Left hindlimb (tissue), 1 donor: Measurements from ENCODE around the gene CAVIN4.

ENCODE experiments used
- DNase-seq: peaks from one replicate; pipeline ENCODE4 v3.0.0-alpha.2; 2018

CAVIN4 gene, protein sequence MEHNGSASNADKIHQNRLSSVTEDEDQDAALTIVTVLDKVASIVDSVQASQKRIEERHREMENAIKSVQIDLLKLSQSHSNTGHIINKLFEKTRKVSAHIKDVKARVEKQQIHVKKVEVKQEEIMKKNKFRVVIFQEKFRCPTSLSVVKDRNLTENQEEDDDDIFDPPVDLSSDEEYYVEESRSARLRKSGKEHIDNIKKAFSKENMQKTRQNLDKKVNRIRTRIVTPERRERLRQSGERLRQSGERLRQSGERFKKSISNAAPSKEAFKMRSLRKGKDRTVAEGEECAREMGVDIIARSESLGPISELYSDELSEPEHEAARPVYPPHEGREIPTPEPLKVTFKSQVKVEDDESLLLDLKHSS

DNA sequence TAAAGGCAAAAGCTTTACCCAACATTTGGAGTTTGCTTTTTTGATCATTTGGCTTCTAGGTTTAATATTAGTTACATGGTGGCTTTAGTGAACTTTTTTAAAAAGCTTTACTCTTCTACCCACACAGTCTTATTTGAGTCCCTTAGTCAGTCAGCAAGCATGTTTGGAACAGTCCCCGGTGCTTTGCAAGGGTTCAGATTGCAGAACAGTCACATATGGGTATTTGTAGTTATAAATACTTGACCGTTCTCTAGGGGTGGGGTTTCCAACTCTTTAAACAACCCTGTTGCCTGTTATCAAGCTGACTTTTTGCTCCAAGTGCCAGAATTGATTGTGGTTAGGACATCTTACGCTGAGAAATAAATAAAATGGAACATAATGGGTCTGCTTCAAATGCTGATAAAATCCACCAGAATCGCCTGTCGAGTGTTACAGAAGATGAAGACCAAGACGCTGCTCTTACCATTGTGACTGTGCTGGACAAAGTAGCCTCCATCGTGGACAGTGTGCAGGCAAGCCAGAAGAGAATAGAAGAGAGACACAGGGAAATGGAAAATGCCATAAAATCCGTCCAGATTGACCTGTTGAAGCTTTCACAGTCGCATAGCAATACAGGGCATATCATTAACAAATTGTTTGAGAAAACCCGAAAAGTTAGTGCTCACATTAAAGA is at the start of gene CAVIN4:
Gene CAVIN4, plus strand, starts transcription at position 304 of the 673 bp plus-strand sequence. Its CDS starts 65 bp downstream, at position 369.
- no peak for DNase-seq

DNA sequence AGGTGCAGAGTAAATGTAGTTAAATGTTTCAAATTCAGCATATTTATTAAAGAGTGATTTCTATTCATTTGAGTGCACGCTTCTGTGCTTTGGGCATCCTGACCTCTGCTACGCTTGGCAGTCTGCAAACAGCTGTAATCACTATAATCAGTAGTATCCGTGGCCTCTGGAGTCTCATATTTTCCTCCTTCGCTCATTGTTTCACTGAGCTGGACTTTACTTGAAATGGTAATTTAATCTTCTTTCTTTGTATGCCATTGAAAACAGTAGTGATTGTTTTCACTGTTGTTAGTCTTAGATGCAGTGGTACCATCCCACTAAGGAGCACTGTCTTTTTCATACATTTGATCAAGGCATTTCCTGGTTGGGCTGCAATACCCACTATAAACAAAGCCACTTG is 43.5 kb upstream of the CAVIN4 start:
- no peak for DNase-seq

DNA sequence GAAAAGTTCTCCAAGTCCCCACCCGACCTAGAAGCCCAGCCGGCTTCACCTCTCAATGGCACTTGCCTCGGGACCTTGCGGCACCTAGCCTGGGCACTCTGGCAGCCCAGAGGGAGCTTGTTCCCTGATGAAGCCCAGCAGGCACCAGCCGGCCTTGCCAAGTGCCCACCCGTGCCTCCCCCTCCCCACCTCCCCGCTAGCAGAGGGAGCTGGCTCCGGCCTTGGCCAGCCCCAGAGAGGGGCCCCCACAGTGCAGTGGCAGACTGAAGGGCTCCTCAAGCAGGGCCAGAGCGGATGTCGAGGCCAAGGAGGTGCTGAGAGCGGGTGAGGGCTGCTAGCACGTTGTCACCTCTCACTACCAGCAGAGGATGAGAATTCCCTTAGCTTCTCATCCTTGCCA is 37.6 kb upstream of the CAVIN4 start:
- no peak for DNase-seq

DNA sequence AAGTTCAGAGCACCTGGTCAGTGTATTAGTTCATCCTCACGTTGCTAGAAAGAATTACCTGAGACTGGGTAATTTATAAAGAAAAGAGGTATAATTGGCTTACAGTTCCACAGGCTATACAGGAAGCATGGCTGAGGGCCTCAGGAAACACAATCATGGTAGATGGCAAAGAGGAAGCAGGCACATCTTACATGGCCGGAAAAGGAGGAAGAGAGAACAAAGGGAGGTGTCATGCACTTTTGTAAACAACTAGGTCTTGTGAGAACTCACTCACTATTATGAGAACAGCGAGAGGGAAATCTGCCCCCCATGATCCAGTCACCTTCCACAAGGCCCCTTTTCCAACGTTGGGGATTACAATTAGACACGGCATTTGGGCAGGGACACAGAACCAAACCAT is 28.8 kb upstream of the CAVIN4 start:
- DNase-seq: no peak

DNA sequence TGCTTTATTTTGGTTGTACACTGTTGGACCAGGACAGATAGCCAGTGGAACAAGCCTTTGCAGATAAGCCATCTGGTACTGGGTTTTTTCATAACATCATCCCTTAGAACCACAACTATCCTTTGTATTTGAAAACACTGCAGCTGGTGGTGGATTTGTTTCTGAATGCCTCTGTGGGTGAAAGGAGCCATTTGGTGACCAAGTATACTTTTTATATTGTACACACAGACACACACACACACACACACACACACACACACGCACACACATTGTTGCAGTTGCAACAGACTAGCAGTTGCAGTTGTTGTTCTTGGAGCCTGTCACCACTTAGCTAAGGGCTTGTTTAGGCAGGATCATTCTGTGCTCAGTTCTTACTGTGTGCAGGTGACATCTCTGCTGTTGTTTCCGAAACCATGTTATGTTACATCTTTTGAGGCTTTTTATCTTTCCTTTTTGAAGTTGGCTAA is 22.9 kb upstream of the CAVIN4 start:
- DNase-seq: no peak

DNA sequence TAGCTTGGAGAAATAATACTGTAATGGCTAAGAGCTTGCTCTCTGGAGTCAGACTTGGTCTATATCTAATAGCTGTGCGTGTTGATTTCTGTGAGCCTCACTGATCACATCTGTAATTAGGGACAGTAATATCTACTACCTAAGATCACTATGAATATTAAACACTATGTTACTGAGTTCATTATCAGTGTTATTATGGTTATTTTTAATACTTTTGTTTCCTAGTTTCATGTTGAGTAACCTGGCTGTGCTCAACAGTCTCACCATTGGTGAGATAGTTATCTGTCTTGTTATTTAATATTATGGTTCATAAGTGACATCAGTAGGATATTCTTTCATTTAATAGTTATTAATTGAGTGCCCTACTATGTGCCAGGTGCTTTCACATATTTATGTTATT is 22.4 kb upstream of the CAVIN4 start:
- DNase-seq: no peak

GRCh38 chr9:100557053-100557452 is 20.8 kb upstream of the CAVIN4 start:
- no peak for DNase-seq

DNA sequence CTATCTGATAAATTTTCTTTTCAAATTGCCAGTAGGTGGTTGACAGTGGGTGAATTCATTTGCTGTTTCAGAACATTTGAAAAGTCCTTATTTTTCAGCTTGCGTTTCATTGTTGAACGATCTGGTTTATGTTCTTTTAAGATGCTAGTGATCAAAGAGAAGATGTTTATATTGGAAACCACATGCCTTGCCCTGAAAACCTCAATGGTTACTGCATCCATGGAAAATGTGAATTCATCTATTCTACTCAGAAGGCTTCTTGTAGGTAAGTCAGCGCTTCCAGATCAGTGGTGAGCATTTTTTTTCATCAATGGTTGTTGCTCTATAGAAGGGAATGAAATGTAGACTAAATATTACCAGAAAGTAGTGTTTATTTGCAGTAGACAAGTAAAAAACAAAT is 16.6 kb upstream of the CAVIN4 start:
- no peak for DNase-seq

- no peak for DNase-seq
Observed at GRCh38 chr9:100567856-100568255, 10.0 kb upstream of the CAVIN4 start.

GRCh38 chr9:100573655-100574260 is 4.1 kb upstream of the CAVIN4 start:
- DNase-seq: no peak

DNA sequence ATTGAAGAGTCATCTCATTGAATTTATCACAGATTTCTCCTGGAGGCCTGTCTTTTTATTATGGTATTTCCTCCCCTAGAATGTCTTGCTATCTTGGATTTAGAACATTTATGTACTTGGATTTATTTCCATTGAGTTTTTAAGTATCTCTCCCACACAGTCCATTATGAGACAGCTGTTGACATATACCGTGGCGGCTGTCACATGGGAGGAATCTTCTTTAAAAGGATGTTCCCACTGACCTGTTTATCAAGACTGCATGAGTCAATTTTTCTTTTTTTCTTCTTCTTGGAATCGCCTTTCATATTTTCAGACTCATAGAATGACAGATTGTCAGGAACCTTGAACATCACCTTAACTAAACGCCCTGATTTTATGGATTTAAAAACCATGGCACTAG is 2.9 kb upstream of the CAVIN4 start:
- DNase-seq: no peak

DNA sequence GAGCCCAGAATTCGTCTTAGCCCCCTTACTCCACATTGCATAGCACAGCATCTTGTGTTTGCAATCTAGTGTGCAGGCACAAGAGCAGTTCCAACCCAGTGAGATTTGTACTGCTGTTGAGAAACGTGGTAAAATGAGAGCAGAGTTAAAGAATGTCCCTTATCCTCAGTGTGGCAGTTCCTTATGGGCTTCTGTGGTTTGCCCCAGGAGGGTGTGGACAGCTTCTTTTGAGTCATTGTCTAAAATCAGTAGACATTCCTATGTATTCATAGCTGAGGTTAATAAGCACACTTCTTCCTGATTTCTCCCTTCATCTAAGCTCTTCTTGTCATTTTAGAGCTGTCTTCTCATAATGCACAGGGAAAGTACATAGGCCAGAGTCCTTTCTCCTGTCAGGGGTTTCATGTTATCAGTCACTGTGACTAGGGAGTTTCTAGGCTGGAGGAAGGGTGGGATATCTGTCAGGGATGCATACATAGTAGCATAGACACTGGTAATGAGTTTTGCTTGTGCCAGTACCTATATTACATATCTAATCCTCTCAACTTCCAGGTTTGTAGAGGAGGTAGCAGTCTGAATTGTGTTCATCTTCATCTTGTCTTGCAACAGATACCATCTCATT is 2.0 kb upstream of the CAVIN4 start:
- DNase-seq: no peak

GRCh38 chr9:100578610-100579009 is 731 bp downstream of the CAVIN4 start:
- DNase-seq: no peak

DNA sequence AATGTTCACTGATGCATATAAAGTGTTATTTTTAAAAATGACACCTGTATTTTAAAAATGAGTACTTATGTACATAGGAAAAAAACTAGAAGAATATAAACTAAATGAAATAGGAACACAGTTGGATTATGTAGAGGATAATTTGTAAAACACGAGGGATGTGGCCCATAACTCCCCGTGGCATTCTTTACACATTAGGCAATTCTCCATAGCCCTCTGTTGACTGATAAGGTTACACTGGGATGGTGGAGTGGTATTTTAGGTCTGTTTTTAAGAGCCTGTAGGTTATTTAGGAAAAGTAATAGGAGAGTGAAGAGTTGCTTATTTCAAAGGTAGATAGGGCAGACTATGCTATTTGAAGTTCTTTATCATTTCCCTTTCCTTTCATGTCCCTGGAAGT is 1.8 kb downstream of the CAVIN4 start:
- no peak for DNase-seq

DNA sequence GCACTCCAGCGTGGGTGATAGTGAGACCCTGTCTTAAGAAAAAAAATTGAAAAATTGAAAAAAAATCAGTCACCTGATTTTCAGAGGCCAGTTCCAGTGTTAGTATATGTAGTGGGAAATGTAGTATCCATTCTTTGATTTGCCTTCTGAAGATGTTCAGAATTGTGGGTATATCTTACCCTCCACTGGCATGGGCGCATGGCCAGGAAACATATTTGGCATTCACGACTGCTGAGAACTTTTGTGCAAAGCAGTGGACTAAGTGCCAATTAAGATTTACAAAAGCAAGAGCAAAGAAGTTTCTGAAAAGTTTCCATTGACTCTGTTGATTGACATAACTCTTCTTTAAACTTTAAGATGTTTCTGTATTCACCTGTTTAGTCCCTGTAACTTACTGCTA is 2.4 kb downstream of the CAVIN4 start:
- no peak for DNase-seq

- DNase-seq: no peak
Observed at GRCh38 chr9:100581081-100581480, 3.2 kb downstream of the CAVIN4 start.

- no peak for DNase-seq
Observed at GRCh38 chr9:100581661-100582060, 3.8 kb downstream of the CAVIN4 start.

DNA sequence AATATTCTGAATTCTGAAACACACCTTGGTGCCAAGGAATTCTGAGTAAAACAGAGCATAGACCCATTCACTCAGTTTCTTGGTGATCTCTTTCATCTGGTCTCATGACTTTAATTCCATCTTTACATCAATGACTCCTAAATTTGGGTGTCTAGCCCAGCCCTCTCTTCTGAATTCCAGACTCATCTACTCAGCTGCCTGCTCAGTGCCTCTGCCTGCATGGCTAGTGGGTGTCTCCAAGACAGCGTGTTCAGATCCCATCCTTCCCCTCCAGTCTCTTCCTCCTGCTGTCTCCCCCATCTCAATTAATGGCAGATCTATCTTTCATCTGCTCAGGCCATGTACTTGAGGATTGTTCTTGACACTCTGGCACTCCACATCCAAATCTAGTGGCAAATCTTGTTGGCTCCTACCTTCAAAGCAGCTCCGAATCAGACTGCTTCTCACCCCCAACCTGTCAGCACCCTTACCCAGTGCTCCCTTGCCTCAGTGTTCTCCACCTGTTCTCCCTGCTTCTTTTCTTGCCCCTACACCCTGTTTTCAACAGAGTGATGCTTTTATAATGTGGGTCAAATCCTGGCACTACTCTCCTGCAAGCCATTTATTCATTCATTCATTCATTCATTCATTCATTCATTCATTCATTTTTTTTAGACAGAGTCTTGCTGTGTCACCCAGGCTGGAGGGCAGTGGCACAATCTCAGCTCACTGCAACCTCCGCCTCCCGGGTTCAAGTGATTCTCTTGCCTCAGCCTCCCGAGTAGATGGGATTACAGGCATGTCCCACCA is 5.3 kb downstream of the CAVIN4 start:
- no peak for DNase-seq

GRCh38 chr9:100584951-100585350 is 7.1 kb downstream of the CAVIN4 start:
- no peak for DNase-seq

DNA sequence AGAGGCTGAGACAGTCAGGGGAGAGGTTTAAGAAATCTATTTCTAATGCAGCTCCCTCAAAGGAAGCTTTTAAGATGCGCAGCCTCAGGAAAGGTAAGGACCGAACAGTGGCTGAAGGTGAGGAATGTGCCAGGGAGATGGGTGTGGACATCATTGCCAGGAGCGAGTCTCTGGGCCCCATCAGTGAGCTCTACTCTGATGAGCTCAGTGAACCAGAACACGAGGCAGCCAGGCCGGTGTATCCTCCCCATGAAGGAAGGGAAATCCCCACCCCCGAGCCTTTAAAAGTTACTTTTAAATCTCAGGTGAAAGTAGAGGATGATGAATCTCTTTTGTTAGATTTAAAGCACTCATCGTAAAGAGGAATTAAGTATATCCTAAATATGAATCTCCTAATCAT is 8.2 kb downstream of the CAVIN4 start:
- DNase-seq: no peak

GRCh38 chr9:100587375-100587774 is 9.5 kb downstream of the CAVIN4 start:
- DNase-seq: no peak

DNA sequence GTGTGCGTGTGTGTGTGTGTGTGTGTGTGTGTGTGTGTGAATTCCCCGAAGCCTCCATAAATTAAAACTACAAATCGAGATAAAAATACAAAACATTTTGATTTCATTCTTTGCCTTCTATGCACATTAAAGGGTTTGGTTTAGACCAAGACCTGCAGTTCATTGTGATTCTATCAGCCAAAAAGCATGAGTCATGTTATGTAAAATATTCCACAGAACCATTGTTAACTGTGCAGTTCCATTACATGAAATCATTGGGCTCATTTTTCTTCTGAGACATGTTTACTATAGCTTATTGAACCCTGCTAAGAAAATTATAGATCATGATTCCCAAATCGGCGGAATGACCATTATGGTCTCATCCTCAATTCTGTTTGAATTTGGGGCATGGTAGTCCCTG is 11.7 kb downstream of the CAVIN4 start:
- no peak for DNase-seq

- no peak for DNase-seq
Observed at GRCh38 chr9:100590481-100590880, 12.6 kb downstream of the CAVIN4 start.
